Measurements from ENCODE around the gene MLANA. TPM values are rescaled to one million over a fixed set of nuclear protein-coding genes. Genes with fewer than 3 reads are reported as not detected.

The MLANA gene
- total RNA-seq: 10 to 100 TPM in 2 of 4 donors, 1 to 10 TPM in 2; 6.3 to 20.1 (median 12.3) TPM

DNA sequence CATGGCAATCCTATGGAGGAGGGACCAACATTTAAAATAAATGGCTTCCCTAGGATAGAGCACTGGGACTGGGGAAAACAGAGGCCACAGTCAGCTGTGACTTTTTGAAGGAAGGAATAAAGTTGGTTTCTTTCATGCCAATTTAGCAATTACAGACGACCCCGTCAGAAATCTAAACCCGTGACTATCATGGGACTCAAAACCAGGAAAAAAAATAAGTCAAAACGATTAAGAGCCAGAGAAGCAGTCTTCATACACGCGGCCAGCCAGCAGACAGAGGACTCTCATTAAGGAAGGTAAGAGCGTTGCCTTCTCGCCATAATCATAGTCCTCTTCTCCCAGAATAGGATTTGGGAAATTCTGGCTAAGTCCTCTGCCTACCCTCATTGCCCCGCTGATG, at the start of gene MLANA:
Gene MLANA (plus strand): TSS at position 249 of the 400 bp plus-strand sequence. CDS start 1,586 bp downstream, outside the sequence.
- WGBS, 2 donors: 87 to 89% methylated on average over 9 of the region's 9 CpGs
- intact Hi-C loops (cut with DNase I; ENCODE audit: low total_unique reads): no loop called here
- TF ChIP-seq, protein P1, sequence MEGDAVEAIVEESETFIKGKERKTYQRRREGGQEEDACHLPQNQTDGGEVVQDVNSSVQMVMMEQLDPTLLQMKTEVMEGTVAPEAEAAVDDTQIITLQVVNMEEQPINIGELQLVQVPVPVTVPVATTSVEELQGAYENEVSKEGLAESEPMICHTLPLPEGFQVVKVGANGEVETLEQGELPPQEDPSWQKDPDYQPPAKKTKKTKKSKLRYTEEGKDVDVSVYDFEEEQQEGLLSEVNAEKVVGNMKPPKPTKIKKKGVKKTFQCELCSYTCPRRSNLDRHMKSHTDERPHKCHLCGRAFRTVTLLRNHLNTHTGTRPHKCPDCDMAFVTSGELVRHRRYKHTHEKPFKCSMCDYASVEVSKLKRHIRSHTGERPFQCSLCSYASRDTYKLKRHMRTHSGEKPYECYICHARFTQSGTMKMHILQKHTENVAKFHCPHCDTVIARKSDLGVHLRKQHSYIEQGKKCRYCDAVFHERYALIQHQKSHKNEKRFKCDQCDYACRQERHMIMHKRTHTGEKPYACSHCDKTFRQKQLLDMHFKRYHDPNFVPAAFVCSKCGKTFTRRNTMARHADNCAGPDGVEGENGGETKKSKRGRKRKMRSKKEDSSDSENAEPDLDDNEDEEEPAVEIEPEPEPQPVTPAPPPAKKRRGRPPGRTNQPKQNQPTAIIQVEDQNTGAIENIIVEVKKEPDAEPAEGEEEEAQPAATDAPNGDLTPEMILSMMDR (IDR thresholded peaks at IDR 0.05): no peak
- no peak for TF ChIP-seq POLR2A (IDR thresholded peaks at IDR 0.05)
- H3K4me3 ChIP-seq (ENCODE audit: low read depth, poor library complexity, severe bottlenecking): no peak within 1 kb of the TSS
- no peak for DNase-seq (ENCODE audit: low spot score in 2 of 2)

DNA sequence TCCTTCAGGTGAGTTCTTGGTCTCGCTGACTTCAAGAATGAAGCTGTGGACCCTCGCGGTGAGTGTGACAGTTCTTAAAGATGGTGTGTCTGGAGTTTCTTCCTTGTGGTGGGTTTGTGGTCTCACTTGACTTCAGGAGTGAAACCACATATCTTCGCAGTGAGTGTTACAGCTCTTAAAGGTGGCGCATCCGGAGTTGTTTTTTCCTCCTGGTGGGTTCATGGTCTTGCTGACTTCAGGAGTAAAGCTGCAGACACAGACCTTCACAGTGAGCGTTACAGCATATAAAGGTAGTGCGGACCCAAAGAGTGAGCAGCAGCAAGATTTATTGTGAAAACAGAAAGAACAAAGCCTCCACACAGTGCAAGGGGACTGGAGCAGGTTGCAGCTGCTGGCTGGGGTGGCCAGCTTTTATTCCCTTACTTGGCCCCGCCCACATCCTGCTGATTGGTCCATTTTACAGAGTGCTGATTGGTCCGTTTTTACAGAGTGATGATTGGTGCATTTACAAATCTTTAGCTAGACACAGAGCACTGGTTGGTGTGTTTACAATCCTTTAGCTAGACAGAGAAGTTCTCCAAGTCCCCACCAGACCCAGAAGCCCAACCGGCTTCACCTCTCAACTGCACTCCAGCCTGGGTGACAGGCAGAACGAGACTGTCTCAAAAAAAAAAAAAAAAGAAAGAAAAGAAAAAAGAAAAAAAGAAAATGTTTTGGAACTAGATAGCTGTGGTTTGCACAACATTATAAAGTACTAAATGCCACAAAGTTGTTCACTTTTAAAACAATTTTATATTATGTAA, 48.7 kb upstream of the MLANA start:
- H3K4me3 ChIP-seq (ENCODE audit: low read depth, poor library complexity, severe bottlenecking): no peak overlapping the region
- no peak for TF ChIP-seq POLR2A (IDR thresholded peaks at IDR 0.05)
- DNase-seq (ENCODE audit: low spot score in 2 of 2): no peak
- intact Hi-C loops (cut with DNase I; ENCODE audit: low total_unique reads): no loop called here
- 87 to 91% methylated on average over 12 of the region's 12 CpGs for WGBS, 2 donors

DNA sequence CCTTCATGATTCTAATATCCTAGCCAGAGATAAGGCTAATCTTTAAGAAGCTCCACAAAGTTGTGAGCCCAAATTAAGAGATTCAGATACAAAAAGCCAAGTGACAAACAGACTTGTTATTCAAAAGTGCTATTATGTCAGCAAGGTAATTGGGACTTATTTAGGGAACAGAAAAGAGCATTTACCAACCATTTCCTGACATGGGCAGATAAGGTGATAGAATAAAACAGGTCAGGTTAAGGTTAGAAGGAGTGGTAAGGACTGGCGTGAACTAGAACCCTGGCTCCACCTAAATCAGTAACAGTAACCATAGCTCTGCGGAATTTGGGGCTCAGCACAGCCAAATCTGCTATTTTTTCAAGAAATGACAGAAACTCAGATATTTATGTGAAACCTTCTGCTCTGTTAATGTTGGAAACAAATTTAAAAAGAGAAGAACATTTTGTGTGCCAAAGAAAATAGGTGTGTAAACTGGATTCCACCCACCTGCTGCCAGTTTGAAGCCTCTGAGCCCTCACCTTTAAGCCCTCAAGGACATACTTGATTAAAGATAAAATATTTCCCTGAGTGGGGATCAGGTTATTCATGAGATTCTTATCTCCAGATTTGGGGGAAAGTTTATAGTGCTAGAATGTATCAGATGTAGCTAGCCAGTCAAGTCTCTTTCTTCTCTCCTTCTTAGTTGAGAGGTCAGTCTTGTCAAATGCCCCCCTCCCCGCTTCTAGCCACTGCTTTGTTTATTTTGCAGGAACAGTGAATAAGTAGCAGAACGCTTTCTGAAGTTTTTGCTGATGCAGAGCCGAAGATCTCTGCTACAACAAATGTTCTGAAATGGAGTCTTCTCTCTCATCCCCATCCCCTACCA, 47.5 kb upstream of the MLANA start:
- WGBS, 2 donors: 49 to 55% methylated on average over 5 of the region's 5 CpGs
- no peak for DNase-seq (ENCODE audit: low spot score in 2 of 2)
- intact Hi-C loops (cut with DNase I; ENCODE audit: low total_unique reads): no loop called here
- no peak for TF ChIP-seq POLR2A (IDR thresholded peaks at IDR 0.05)
- TF ChIP-seq, protein P1 (IDR thresholded peaks at IDR 0.05): no peak
- H3K4me3 ChIP-seq (ENCODE audit: low read depth, poor library complexity, severe bottlenecking): no peak overlapping the region

DNA sequence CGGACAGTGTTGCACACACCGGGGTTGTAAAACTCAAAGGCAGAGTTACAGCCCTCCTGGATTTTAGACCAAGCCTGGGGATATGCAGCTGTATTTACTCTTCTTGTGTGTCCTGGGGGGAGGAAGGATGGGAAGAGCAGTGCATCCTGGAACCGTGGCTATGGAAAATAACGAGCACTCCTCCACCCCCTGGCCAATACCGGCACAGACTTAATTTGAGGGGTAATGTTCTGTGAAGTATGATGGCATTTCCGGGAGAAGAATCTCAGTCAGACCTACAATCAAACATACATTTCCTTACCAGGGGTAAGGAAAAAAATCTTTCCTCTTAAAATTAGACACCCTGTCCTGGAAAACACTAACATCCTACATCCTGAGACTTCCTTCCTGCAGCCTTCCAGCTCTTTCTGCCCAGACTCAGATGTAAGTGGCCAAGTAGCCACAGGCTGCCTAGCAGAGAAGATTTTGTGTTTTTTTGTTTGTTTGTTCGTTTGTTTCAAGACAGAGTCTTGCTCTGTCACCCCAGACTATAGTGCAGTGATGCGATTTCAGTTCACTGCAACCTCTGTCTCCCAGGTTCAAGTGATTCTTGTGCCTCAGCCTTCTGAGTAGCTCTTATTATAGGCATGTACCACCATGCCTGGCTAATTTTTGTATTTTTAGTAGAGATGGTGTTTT, 46.8 kb upstream of the MLANA start:
- TF ChIP-seq, protein P1 (IDR thresholded peaks at IDR 0.05): no peak
- TF ChIP-seq POLR2A (IDR thresholded peaks at IDR 0.05): no peak
- intact Hi-C loops (cut with DNase I; ENCODE audit: low total_unique reads): no loop called here
- DNase-seq (ENCODE audit: low spot score in 2 of 2): no peak
- WGBS, 2 donors: 41 to 51% methylated on average over 8 of the region's 8 CpGs
- H3K4me3 ChIP-seq (ENCODE audit: low read depth, poor library complexity, severe bottlenecking): no peak overlapping the region

GRCh38 chr9:5845157-5845531, 45.5 kb upstream of the MLANA start:
- WGBS, 2 donors: 89 to 94% methylated on average over 1 of the region's 1 CpG
- no peak overlapping the region for H3K4me3 ChIP-seq (ENCODE audit: low read depth, poor library complexity, severe bottlenecking)
- no peak for DNase-seq (ENCODE audit: low spot score in 2 of 2)
- intact Hi-C loops (cut with DNase I; ENCODE audit: low total_unique reads): no loop called here
- no peak for TF ChIP-seq POLR2A (IDR thresholded peaks at IDR 0.05)
- TF ChIP-seq, protein P1 (IDR thresholded peaks at IDR 0.05): no peak

DNA sequence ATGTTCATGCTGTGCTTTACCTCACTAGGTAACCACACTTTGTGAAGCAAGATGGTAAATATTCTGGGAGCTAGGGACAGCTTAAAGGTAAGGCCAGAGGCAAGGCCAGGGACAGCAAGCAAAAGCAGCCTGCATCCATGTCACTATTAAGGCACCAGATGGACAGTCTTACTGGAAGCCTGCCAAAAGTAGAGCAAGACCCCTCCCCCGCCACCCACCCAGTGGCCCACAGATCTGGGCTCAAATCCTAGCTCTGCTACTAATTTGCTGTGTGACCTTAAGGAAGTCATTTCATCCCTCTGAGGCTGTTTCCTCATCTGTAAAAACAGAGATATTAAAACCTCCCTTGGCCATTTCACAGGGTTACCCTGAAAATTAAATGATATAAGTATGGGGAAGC, 44.6 kb upstream of the MLANA start:
- intact Hi-C loops (cut with DNase I; ENCODE audit: low total_unique reads): no loop called here
- 83 to 94% methylated on average over 1 of the region's 1 CpG for WGBS, 2 donors

More for the DNA sequence above, 44.6 kb upstream of the MLANA start:
- no peak for TF ChIP-seq POLR2A (IDR thresholded peaks at IDR 0.05)
- TF ChIP-seq, protein P1 (IDR thresholded peaks at IDR 0.05): no peak
- no peak for DNase-seq (ENCODE audit: low spot score in 2 of 2)
- no peak overlapping the region for H3K4me3 ChIP-seq (ENCODE audit: low read depth, poor library complexity, severe bottlenecking)

All from lower leg skin (tissue), 4 donors.